BJ (cell line): ENCODE results near the gene ENO2. TPM values are rescaled to one million over a fixed set of nuclear protein-coding genes. Genes with fewer than 3 reads are reported as not detected.

Experiments
- CTCF ChIA-PET: fragments of 350-600 bp; formaldehyde crosslinking; extraction: SDS; loops from one replicate; lab custom pipeline; 2021; ENCODE audit warnings: antibody characterized with exemption, inconsistent platforms; lab: Yijun Ruan, JAX
- POLR2A ChIA-PET: fragments of 300-600 bp; sonication (Branson Sonifier 250); formaldehyde crosslinking; extraction: SDS; loops from one replicate; lab custom pipeline; 2021; ENCODE audit warnings: antibody characterized with exemption; lab: Charles Lee
- DNase-seq: peaks from one replicate; pipeline ENCODE4 v3.0.0-alpha.2; 2011; ENCODE audit warnings: low read depth
- H3K27me3 ChIP-seq: 2 replicates; pipeline ENCODE4 v1.6.0; 2011; ENCODE audit warnings: low read length; ENCODE audit not compliant: control insufficient read depth, insufficient read depth
- H3K36me3 ChIP-seq: 2 replicates; pipeline ENCODE4 v1.5.1; 2011; ENCODE audit warnings: low read length; ENCODE audit not compliant: control insufficient read depth, insufficient read depth
- H3K4me3 ChIP-seq: 2 replicates; pipeline ENCODE4 v1.5.1; 2011; ENCODE audit warnings: low read depth, mild to moderate bottlenecking, control low read depth, low read length
- polyA plus RNA-seq: library from polyadenylated mRNA; depleted of rRNA; stranded (reverse); fragments of >200 nt; gene quantifications from 2 replicates; pipeline ENCODE4 v1.2.3, GENCODE V29; 2011
- TF ChIP-seq, protein P1 (sequence below): IDR thresholded peaks from 2 replicates; pipeline ENCODE4 v1.5.1; 2011; ENCODE audit warnings: low read depth, mild to moderate bottlenecking, control low read depth, inconsistent platforms, low read length, moderate library complexity; ENCODE audit not compliant: insufficient read depth

ENO2 gene
- polyA plus RNA-seq, 1 experiment, result 29.7 TPM

DNA sequence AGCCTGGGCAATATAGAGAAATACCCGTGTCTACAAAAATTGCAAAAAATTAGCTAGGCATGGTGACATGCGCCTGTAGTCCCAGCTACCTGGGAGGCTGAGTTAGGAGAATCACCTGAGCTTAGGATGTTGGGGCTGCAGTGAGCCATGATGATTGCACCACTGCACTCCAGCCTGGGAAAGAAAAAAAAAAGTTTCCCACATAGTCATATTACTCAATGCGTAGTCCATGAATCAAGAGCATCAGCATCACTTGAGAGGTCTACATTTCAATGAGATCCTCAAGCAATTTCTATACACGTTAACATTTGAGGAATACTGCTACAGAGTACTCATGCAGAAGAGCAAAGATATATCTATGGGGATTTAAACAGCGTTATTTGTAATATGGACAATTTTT lies 15.0 kb upstream of the ENO2 start:
- ChIA-PET CTCF (interaction anchor here (0.6 to 1.9 kb wide), 3 partner anchors 8 to 223 kb away, joined by 3 to 13 read pairs (median 4); partner anchors contain the start of gene SPSB2), POLR2A (no interaction called here)
- H3K36me3 ChIP-seq, result no peaks in the 10 kb centered on the region
- DNase-seq, result no peak
- H3K27me3 ChIP-seq, result no peaks in the 10 kb centered on the region
- TF ChIP-seq, protein P1, sequence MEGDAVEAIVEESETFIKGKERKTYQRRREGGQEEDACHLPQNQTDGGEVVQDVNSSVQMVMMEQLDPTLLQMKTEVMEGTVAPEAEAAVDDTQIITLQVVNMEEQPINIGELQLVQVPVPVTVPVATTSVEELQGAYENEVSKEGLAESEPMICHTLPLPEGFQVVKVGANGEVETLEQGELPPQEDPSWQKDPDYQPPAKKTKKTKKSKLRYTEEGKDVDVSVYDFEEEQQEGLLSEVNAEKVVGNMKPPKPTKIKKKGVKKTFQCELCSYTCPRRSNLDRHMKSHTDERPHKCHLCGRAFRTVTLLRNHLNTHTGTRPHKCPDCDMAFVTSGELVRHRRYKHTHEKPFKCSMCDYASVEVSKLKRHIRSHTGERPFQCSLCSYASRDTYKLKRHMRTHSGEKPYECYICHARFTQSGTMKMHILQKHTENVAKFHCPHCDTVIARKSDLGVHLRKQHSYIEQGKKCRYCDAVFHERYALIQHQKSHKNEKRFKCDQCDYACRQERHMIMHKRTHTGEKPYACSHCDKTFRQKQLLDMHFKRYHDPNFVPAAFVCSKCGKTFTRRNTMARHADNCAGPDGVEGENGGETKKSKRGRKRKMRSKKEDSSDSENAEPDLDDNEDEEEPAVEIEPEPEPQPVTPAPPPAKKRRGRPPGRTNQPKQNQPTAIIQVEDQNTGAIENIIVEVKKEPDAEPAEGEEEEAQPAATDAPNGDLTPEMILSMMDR, result no peak
- no peak overlapping the region for H3K4me3 ChIP-seq

DNA sequence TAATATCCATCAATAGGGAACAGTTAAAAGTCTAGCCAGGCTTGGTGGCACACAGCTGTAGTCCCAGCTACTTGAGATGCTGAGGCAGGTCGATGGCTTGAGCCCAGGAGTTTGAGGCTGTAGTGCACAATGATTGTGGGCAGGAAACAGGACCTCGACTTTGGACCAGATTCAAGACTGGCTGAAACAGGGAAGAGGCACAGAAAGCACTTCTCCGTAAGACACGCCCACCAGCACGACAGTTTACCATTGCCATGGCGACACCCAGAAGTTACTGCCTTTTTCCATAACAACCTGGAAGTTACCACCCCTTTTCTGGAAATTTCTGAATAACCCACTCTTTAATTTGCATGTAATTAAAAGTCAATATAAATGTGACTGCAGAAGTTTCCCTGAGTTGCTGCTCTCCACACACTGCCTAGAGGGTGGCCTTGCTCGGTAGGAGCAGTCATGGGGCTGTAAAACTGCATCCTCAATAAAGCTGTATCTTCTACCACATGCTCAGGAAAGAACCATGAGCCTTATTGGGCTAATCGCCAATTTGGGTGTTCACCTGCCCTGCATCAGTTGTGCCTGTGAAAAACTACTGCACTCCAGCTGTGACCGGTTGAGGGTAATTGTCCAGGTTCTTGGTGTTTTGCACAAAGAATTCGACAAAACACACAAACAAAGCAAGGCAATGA lies 14.4 kb upstream of the ENO2 start:
- TF ChIP-seq, protein P1, result no peak
- POLR2A ChIA-PET, result no interaction called here
- H3K4me3 ChIP-seq, result no peak overlapping the region
- no peaks in the 10 kb centered on the region for H3K36me3 ChIP-seq
- CTCF ChIA-PET, result interaction anchor here (0.9 to 1.9 kb wide), 3 partner anchors 9 to 27 kb away, joined by 3 to 13 read pairs (median 4); partner anchors contain the start of gene SPSB2
- H3K27me3 ChIP-seq, result no peaks in the 10 kb centered on the region
- no peak for DNase-seq

DNA sequence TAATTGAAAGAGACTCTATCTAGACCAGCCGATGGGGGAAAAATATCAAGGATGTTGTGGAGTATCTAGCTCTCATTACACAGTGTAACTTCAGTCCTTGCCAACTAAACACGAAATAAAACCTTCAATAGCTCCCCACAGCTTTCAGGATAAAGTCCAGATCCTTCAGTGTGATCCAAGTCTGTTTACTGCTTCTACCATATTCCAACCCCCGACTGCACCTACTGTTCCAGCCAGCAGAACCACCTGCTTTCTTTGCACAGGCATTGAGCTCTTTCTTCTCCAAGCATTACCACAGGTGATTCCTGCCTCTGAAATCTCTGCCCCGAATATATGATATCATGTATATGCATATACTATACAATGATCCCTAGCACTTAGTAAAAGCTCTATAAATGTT lies 11.9 kb upstream of the ENO2 start:
- no peaks in the 10 kb centered on the region for H3K27me3 ChIP-seq
- H3K4me3 ChIP-seq, result no peak overlapping the region
- no peaks in the 10 kb centered on the region; the same call in 1 of the 2 replicates for H3K36me3 ChIP-seq
- ChIA-PET POLR2A (interaction anchor here (0.7 kb wide), 1 partner anchor 20 kb away, joined by 3 read pairs; no protein-coding TSS in a partner anchor), CTCF (interaction anchor here (0.8 to 1.9 kb wide), 3 partner anchors 11 to 30 kb away, joined by 3 to 10 read pairs (median 4); no protein-coding TSS in a partner anchor)
- TF ChIP-seq, protein P1, result no peak
- DNase-seq, result no peak

DNA sequence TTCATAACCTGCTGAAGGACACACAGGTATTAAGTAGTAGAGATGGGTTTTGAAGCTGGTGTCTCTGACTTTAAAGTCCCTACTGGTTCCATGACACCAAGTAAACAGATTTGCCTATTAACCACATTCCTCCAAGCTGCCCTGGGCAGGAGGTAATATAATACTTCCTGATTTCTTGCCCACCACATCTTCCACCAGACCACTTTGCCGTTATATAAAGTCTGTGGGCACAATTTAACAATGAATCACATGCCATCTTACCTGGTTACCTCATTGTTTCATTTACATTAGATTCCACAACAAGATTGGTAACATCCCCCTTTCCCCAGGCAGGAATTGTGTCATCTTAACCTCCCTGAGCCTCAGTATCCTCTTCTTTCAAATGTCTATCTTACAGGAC lies 10.7 kb upstream of the ENO2 start:
- no peak for DNase-seq
- H3K4me3 ChIP-seq, result no peak overlapping the region
- TF ChIP-seq, protein P1, result no peak
- no peaks in the 10 kb centered on the region for H3K27me3 ChIP-seq
- no peaks in the 10 kb centered on the region; the same call in 1 of the 2 replicates for H3K36me3 ChIP-seq
- POLR2A ChIA-PET, result interaction anchor here (0.6 kb wide), 1 partner anchor 31 kb away, joined by 7 read pairs; the partner anchor contains the start of gene SPSB2
- CTCF ChIA-PET, result no interaction called here
